Measurements from ENCODE around the gene GUSB.
"Not testable (repeated sequence)": the region's sequence is repeated elsewhere in the genome, so short reads cannot be mapped to it uniquely, and the experiment has no call there.

The GUSB gene

DNA sequence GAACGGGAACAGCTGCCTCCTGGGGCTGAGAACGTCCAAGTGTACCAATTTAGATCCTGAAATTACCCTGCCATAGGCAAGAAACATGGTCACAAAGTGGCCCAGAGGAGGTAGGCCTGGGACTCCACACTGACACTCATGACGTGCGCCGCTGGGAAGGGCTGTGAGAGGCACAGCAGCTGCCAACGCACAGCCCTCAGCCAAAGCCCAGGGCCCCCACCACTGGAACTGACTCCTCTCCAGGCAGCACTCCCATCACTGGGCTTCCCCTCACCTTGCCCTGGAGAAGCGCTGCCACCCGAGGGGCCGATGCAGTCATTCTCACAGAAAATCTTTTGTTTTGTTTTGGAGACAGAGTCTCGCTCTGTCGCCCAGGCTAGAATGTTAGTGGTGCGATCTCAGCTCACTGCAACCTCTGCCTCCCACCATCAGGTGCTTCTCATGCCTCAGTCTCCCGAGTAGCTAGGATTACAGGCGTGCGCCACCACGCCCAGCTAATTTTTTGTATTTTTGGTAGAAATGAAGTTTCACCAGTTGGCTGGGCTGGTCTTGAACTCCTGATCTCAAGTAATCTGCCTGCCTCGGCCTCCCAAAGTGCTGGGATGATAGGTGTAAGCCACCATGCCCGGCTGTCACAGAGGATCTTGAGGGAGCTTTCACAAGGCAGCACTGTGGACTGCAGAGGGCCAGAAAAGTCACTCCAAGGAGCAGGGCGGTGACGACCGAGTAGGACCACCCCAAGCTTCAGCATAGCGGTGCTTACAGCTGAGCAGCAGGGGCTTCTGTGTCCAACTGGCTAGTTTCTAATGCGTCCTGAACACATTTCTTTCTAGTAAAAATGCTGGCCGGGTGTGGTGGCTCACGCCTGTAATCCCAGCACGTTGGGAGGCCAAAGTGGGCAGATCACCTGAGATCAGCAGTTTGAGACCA lies 13.5 kb downstream of the GUSB start:
- Mint-ChIP-seq H3K9me3 (no peaks in the 10 kb centered on the region), H3K36me3 (ENCODE audit: insufficient read depth) (peaks cover 67% of the 10 kb centered on the region), H3K4me1 (no peaks in the 10 kb centered on the region), H3K27me3 (no peaks in the 10 kb centered on the region), H3K27ac (ENCODE audit: low read depth) (no peak overlapping the region), H3K4me3 (no peak overlapping the region)
- ATAC-seq (replicated peaks; ENCODE audit: extremely low read depth, poor library complexity, severe bottlenecking) (no peak), DNase-seq (ENCODE audit: low spot score in 2 of 2) (no peak)

DNA sequence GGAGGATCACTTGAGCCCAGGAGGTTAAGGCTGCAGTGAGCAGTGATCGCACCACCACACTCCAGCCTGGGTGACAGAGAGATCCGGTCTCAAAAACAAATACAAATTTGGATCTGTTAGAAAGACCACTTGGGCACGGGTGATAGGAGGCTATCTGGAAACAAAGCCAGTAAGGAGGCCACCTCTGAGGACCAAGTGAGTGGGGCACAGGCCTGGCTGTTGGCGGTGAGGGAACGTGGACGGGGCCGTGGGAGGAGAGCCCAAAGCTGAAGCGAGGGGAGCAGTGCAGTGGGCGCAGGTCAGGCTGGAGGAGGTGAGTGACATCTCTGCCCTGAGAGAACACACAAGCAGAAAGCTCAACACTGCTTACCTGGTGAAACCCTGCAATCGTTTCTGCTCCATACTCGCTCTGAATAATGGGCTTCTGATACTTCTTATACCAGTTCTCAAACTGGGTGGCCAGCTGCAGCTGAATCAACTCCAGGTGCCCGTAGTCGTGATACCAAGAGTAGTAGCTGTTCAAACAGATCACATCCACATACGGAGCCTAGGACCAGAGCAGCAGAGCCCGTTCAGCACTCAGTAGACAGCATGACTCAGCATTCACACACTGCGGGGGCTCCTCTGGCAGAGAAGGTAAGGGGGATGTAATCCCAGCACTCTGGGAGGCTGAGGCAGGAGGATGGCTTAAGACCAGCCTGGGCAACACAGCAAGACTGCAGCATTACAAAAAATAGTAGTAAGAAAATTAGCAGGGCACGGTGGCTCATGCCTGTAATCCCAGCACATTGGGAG lies 14.5 kb downstream of the GUSB start:
- peak overlapping the region; percentile 69 for H3K27ac Mint-ChIP-seq (ENCODE audit: low read depth)
- H3K4me1 Mint-ChIP-seq: no peaks in the 10 kb centered on the region
- DNase-seq (ENCODE audit: low spot score in 2 of 2) (no peak), ATAC-seq (replicated peaks; ENCODE audit: extremely low read depth, poor library complexity, severe bottlenecking) (no peak)
- no peaks in the 10 kb centered on the region for H3K27me3 Mint-ChIP-seq
- H3K36me3 Mint-ChIP-seq (ENCODE audit: insufficient read depth): peaks cover 70% of the 10 kb centered on the region
- H3K4me3 Mint-ChIP-seq: no peak overlapping the region
- no peaks in the 10 kb centered on the region for H3K9me3 Mint-ChIP-seq

- no peak for DNase-seq (ENCODE audit: low spot score in 2 of 2)
- Mint-ChIP-seq H3K27me3 (no peaks in the 10 kb centered on the region), H3K36me3 (ENCODE audit: insufficient read depth) (peaks cover 67% of the 10 kb centered on the region), H3K4me3 (no peak overlapping the region), H3K9me3 (no peaks in the 10 kb centered on the region), H3K4me1 (no peaks in the 10 kb centered on the region), H3K27ac (ENCODE audit: low read depth) (no peak overlapping the region)
- ATAC-seq (replicated peaks; ENCODE audit: extremely low read depth, poor library complexity, severe bottlenecking): no peak
These were observed 15.9 kb downstream of the GUSB start for GRCh38 chr7:65966146-65966545.

DNA sequence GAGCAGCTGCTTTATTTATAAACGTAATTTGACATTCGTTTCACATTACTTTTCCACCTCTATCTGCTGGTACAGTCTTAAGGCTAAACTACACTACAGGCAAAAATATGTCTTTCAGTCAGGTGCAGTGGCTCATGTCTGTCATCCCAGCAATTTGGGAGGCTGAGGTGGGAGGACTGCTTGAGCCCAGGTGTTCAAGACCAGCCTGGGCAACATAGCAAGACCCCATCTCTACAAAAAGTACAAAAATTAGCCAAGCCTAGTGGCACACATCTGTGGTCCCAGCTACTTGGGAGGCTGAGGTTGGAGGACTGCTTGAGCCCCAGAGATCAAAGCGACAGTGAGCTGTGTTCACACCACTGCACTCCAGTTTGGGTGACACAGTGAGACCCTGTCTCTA lies 17.3 kb downstream of the GUSB start:
- H3K27ac Mint-ChIP-seq (ENCODE audit: low read depth); ATAC-seq (replicated peaks; ENCODE audit: extremely low read depth, poor library complexity, severe bottlenecking); H3K9me3 Mint-ChIP-seq; DNase-seq (ENCODE audit: low spot score in 2 of 2); H3K27me3 Mint-ChIP-seq; H3K4me1 Mint-ChIP-seq; H3K4me3 Mint-ChIP-seq: not testable (repeated sequence)
- H3K36me3 Mint-ChIP-seq (ENCODE audit: insufficient read depth): peaks cover 68% of the 10 kb centered on the region

- no peak for ATAC-seq (replicated peaks; ENCODE audit: extremely low read depth, poor library complexity, severe bottlenecking)
- Mint-ChIP-seq H3K4me3 (no peak overlapping the region), H3K27ac (ENCODE audit: low read depth) (no peak overlapping the region), H3K36me3 (ENCODE audit: insufficient read depth) (peaks cover 59% of the 10 kb centered on the region), H3K9me3 (no peaks in the 10 kb centered on the region), H3K4me1 (no peaks in the 10 kb centered on the region), H3K27me3 (no peaks in the 10 kb centered on the region)
- no peak for DNase-seq (ENCODE audit: low spot score in 2 of 2)
These were observed 20.0 kb downstream of the GUSB start for GRCh38 chr7:65962033-65962432.

- Mint-ChIP-seq H3K27ac (ENCODE audit: low read depth) (no peak overlapping the region), H3K36me3 (ENCODE audit: insufficient read depth) (peaks cover 51% of the 10 kb centered on the region), H3K9me3 (no peaks in the 10 kb centered on the region)
These were observed 21.5 kb downstream of the GUSB start for GRCh38 chr7:65960351-65961074.

GRCh38 chr7:65955718-65956117 lies 26.3 kb downstream of the GUSB start:
- H3K27me3 Mint-ChIP-seq: no peaks in the 10 kb centered on the region
- H3K9me3 Mint-ChIP-seq: no peaks in the 10 kb centered on the region
- no peaks in the 10 kb centered on the region for H3K4me1 Mint-ChIP-seq
- no peak for DNase-seq (ENCODE audit: low spot score in 2 of 2)
- no peak overlapping the region for H3K27ac Mint-ChIP-seq (ENCODE audit: low read depth)
- peaks cover 19% of the 10 kb centered on the region for H3K36me3 Mint-ChIP-seq (ENCODE audit: insufficient read depth)
- H3K4me3 Mint-ChIP-seq: no peak overlapping the region
- ATAC-seq (replicated peaks; ENCODE audit: extremely low read depth, poor library complexity, severe bottlenecking): no peak

More at GRCh38 chr7:65960351-65961074, 21.5 kb downstream of the GUSB start:
- H3K4me1 Mint-ChIP-seq: no peaks in the 10 kb centered on the region
- H3K27me3 Mint-ChIP-seq: no peaks in the 10 kb centered on the region
- ATAC-seq (replicated peaks; ENCODE audit: extremely low read depth, poor library complexity, severe bottlenecking): no peak
- no peak overlapping the region for H3K4me3 Mint-ChIP-seq
- DNase-seq (ENCODE audit: low spot score in 2 of 2): no peak

- DNase-seq (ENCODE audit: low spot score in 2 of 2) (no peak), ATAC-seq (replicated peaks; ENCODE audit: extremely low read depth, poor library complexity, severe bottlenecking) (no peak)
- Mint-ChIP-seq H3K4me3 (no peak overlapping the region), H3K27me3 (no peaks in the 10 kb centered on the region), H3K36me3 (ENCODE audit: insufficient read depth) (peaks cover 7% of the 10 kb centered on the region), H3K4me1 (no peaks in the 10 kb centered on the region), H3K9me3 (no peaks in the 10 kb centered on the region), H3K27ac (ENCODE audit: low read depth) (no peak overlapping the region)
These were observed 28.0 kb downstream of the GUSB start for GRCh38 chr7:65953890-65954450.

DNA sequence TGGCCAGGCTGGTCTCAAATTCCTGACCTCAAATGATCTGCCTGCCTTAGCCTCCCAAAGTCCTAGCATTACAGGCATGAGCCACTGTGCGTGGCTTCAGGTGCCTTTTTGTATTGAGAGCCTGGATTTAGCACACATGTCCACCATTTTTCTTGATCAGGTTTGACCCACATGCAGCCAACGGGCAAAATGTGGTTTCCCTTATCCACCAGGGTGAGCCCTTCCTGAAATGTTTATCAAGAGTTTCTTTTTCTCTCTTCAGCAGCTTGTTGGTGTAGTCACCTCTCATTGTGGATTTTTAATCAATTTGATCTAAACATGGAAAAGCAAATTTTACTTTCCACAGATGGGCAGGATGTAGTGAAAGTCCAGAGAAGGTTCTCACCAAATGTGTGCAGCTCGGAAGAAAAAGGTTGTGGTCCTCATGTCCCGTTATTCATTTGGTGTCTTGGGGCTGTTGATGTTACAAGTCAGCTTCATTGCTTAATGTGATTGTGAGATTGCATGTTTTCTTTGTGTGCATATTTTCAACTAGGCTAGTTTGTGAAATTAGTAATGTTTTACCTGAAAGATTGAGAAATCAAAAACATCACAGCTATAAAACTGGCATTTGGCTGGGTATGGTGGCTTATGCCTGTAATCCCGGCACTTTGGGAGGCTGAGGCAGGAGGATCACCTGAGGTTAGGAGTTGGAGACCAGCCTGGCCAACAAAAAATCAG lies 28.9 kb downstream of the GUSB start:
- DNase-seq (ENCODE audit: low spot score in 2 of 2) (no peak), ATAC-seq (replicated peaks; ENCODE audit: extremely low read depth, poor library complexity, severe bottlenecking) (no peak)
- Mint-ChIP-seq H3K4me3 (no peak overlapping the region), H3K36me3 (ENCODE audit: insufficient read depth) (peaks cover 7% of the 10 kb centered on the region), H3K9me3 (no peaks in the 10 kb centered on the region), H3K27ac (ENCODE audit: low read depth) (no peak overlapping the region), H3K4me1 (no peaks in the 10 kb centered on the region), H3K27me3 (no peaks in the 10 kb centered on the region)

DNA sequence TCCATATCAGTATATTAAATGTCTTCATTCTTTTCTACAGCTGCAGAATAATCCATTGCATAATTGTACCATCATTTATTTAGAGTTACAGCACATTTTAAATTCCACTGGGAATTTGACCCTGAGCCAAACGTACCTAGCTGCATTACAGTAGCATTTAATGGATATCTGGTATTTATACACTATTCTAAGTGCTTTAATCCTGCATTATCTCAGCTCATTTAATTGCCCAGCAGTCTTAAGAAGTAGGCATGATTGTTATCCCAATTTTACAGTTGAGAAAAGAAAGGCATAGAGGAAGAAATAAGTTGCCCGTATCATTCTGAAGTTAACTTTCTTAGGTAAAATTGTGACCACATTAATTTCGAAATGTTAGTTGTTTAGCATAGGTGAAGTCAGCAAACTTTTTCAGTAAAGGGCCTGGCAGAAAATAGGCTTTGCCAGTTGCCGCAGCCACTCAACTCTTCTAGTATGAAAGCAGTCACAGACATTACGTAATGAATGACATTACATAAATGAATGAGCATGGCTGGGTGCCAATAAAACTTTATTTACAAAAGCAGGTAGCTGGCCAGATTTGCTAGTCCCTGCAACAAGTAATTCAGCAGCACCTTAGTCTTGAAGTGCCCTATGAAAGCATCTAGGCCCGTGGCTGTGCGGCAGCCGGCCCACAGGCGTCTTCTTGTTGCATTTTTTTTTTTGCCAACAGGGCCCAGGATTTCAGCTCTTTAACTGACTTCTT lies 30.0 kb downstream of the GUSB start:
- ATAC-seq (replicated peaks; ENCODE audit: extremely low read depth, poor library complexity, severe bottlenecking) (no peak), DNase-seq (ENCODE audit: low spot score in 2 of 2) (no peak)
- Mint-ChIP-seq H3K36me3 (ENCODE audit: insufficient read depth) (peaks cover 7% of the 10 kb centered on the region), H3K4me3 (no peak overlapping the region), H3K4me1 (no peaks in the 10 kb centered on the region), H3K27ac (ENCODE audit: low read depth) (no peak overlapping the region), H3K9me3 (no peaks in the 10 kb centered on the region), H3K27me3 (no peaks in the 10 kb centered on the region)

DNA sequence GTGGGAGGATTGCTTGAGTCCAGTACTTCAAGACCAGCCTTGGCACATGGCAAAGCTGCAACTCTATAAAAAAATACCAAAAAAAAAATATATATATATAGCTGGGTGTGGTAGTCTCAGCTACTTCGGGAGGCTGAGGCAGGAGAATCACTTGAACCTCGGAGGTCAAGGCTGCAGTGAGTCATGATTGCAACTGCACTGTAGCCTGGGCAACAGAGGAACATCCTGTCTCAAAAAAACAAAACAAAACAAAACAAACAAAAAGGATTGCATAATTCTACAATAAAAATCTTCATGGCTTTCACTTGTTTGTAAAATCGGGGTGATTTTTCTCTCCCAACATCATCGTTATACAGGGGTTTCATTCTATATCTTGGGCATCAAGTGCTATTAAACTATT lies 35.1 kb downstream of the GUSB start:
- Mint-ChIP-seq H3K27me3 (no peaks in the 10 kb centered on the region), H3K9me3 (no peaks in the 10 kb centered on the region), H3K4me3 (no peak overlapping the region), H3K36me3 (ENCODE audit: insufficient read depth) (peaks cover 3% of the 10 kb centered on the region), H3K27ac (ENCODE audit: low read depth) (peak overlapping the region; percentile 10), H3K4me1 (no peaks in the 10 kb centered on the region)
- ATAC-seq (replicated peaks; ENCODE audit: extremely low read depth, poor library complexity, severe bottlenecking) (no peak), DNase-seq (ENCODE audit: low spot score in 2 of 2) (no peak)

All from central memory CD8-positive, alpha-beta T cell (primary cell).